Measurements from ENCODE around the gene PFN1. TPM values are rescaled to one million over a fixed set of nuclear protein-coding genes. Genes with fewer than 3 reads are reported as not detected.
"Not testable (repeated sequence)": the region's sequence is repeated elsewhere in the genome, so short reads cannot be mapped to it uniquely, and the experiment has no call there.

The PFN1 gene
- total and polyA plus RNA-seq, 10 of the 15 experiments (the other 5 are each of a cell fraction or from before 2014, with no cell fraction given) = 154 to 3,892 (median 1,918) TPM

- TF ChIP-seq USF2 (IDR thresholded peaks at IDR 0.05; ENCODE audit: borderline replicate concordance, low read depth, low read length) (no peak), ASH2L (IDR thresholded peaks at IDR 0.05; ENCODE audit: borderline replicate concordance, low read depth) (no peak), SUZ12 (IDR thresholded peaks at IDR 0.05; ENCODE audit: unreplicated experiment) (no peak), RCOR1 (conservative IDR thresholded peaks at IDR 0.05; ENCODE audit: low read depth, low read length) (no peak)
Measured at GRCh38 chr17:4919511-4920047, 28.8 kb downstream of the PFN1 start (continued).

GRCh38 chr17:4914551-4914950, 33.8 kb downstream of the PFN1 start:
- H3K9me3 ChIP-seq (replicated peaks; ENCODE audit: control insufficient read depth, insufficient read depth, low read length); H3K4me3 ChIP-seq; ATAC-seq; in situ Hi-C loops (cut with MboI); H2AFZ ChIP-seq (ENCODE audit: control insufficient read depth, low read depth, low read length); H3K36me3 ChIP-seq (ENCODE audit: control insufficient read depth in 2 of 2, insufficient read depth in 2 of 2, low read length in 1 of 2); H3K79me2 ChIP-seq (ENCODE audit: control insufficient read depth, insufficient read depth, low read length); BruUV-seq (replicated peaks); H3K27ac ChIP-seq (ENCODE audit: control insufficient read depth, insufficient read depth); intact Hi-C loops (cut with micrococcal nuclease; ENCODE audit: unreplicated experiment); DNase-seq (ENCODE audit: low read depth, low spot score); FAIRE-seq; H4K20me1 ChIP-seq (ENCODE audit: control insufficient read depth, insufficient read depth); SMC1A ChIA-PET (ENCODE audit: uncharacterized antibody, unreplicated experiment); H3K9ac ChIP-seq (ENCODE audit: control insufficient read depth, insufficient read depth, low read length); H3K4me1 ChIP-seq (ENCODE audit: control insufficient read depth, insufficient read depth, low read length); H3K27me3 ChIP-seq (replicated peaks in 1 of 2; ENCODE audit: control insufficient read depth in 2 of 2, insufficient read depth in 2 of 2, low read length in 1 of 2); H3K4me2 ChIP-seq (ENCODE audit: control insufficient read depth, insufficient read depth): not testable (repeated sequence)
- ChIA-PET CTCF (interaction anchor here (1.0 to 1.5 kb wide), 3 partner anchors 9 to 149 kb away, joined by 3 to 6 read pairs (median 4); partner anchors contain the start of gene CHRNE), POLR2A (interaction anchor here (1.4 kb wide), 1 partner anchor 25 kb away, joined by 4 read pairs; the partner anchor contains the start of genes RNF167 and SLC25A11), RAD21 (ENCODE audit: unreplicated experiment) (interaction anchor here (0.6 to 2.0 kb wide), 3 partner anchors 52 to 198 kb away, joined by 3 to 10 read pairs (median 5); no protein-coding TSS in a partner anchor)
- WGBS (ENCODE audit: insufficient coverage, insufficient replicate concordance, low lambda C conversion rate, missing lambda C conversion rate) = 45% methylated on average over 4 of the region's 4 CpGs

Data from GM12878 (cell line).